GM12878 (cell line): ENCODE measurements around the gene CRYL1.
A peak's percentile ranks its signal among the peaks of the same experiment; 100 is the strongest.

Experiments used
- CHD1 ChIP-seq: IDR thresholded peaks from 2 replicates; pipeline ENCODE4 v1.6.1; 2012; ENCODE audit warnings: low read depth, low read length, improper control_type of control experiment
- FOXM1 ChIP-seq: IDR thresholded peaks from 2 replicates; pipeline ENCODE4 v1.6.1; 2012; ENCODE audit warnings: low read depth, mild to moderate bottlenecking, inconsistent platforms, low read length, moderate library complexity
- MTA2 ChIP-seq: fragments of 450-650 bp; IDR thresholded peaks from 2 replicates; pipeline ENCODE4 v1.6.1; 2016; ENCODE audit warnings: low read depth, mild to moderate bottlenecking, moderate library complexity
- POLR2A ChIP-seq: IDR thresholded peaks from 2 replicates; pipeline ENCODE4 v1.6.1; 2011; ENCODE audit warnings: low read depth, mild to moderate bottlenecking, low read length
- YY1 ChIP-seq: IDR thresholded peaks from 2 replicates; pipeline ENCODE4 v1.6.1; 2011; ENCODE audit warnings: low read depth, mild to moderate bottlenecking, low read length
- ZNF384 ChIP-seq: IDR thresholded peaks from 2 replicates; pipeline ENCODE4 v1.6.1; 2012; ENCODE audit warnings: low read depth, mild to moderate bottlenecking, low read length, improper control_type of control experiment, borderline replicate concordance
- TF ChIP-seq, protein P1 (sequence below): IDR thresholded peaks from 2 replicates; pipeline ENCODE4 v1.6.1; 2012; ENCODE audit warnings: mild to moderate bottlenecking, low read depth, low read length
- TF ChIP-seq, protein P2 (sequence below): IDR thresholded peaks from 2 replicates; pipeline ENCODE4 v1.6.1; 2012; ENCODE audit warnings: low read depth, low read length, improper control_type of control experiment
- TF ChIP-seq, protein P3 (sequence below), 3 experiments: IDR thresholded peaks in 2 of 3; conservative IDR thresholded peaks in 1 of 3; 2 replicates each; pipeline ENCODE4 v1.5.1; 2011; ENCODE audit warnings: low read depth in 3 of 3, low read length in 3 of 3, mild to moderate bottlenecking in 3 of 3, control low read depth in 2 of 3, moderate library complexity in 2 of 3, inconsistent platforms in 1 of 3, mixed read lengths in 1 of 3; ENCODE audit not compliant: control insufficient read depth in 2 of 3, insufficient read depth in 1 of 3; ENCODE audit errors: extremely low read depth in 1 of 3

DNA sequence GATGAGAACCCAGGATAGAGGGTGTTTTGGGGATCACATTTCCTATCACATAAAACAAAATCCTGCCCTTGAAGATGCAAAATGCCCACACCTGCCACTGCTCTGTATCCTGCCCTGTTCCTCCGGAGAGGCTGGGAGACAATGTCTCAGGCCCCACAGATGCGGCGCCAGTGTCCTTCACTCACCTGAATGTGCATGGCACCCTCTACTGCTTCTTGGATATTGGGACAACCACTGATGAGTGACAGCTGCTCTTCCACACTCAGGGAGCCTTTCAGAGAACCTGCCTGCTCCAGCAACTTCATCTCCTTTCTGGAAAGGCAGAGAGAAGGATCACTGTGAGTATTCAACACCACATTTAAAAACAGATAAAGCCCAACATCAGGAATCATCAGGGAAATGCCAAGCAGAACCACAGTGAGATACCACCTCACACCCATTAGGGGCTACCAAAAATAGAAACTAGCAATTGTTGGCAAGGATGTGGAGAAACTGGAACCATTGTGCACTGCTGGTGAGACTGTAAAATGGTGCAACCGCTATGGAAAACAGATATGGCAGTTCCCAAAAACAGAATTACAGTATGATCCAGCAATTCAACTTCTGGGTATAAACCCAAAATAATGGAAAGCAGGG, 36.4 kb downstream of the CRYL1 start:
- no peak for TF ChIP-seq MTA2
- no peak for TF ChIP-seq POLR2A
- TF ChIP-seq YY1: peak; percentile 42; the same call in 1 of the 2 replicates
- TF ChIP-seq, protein P1, sequence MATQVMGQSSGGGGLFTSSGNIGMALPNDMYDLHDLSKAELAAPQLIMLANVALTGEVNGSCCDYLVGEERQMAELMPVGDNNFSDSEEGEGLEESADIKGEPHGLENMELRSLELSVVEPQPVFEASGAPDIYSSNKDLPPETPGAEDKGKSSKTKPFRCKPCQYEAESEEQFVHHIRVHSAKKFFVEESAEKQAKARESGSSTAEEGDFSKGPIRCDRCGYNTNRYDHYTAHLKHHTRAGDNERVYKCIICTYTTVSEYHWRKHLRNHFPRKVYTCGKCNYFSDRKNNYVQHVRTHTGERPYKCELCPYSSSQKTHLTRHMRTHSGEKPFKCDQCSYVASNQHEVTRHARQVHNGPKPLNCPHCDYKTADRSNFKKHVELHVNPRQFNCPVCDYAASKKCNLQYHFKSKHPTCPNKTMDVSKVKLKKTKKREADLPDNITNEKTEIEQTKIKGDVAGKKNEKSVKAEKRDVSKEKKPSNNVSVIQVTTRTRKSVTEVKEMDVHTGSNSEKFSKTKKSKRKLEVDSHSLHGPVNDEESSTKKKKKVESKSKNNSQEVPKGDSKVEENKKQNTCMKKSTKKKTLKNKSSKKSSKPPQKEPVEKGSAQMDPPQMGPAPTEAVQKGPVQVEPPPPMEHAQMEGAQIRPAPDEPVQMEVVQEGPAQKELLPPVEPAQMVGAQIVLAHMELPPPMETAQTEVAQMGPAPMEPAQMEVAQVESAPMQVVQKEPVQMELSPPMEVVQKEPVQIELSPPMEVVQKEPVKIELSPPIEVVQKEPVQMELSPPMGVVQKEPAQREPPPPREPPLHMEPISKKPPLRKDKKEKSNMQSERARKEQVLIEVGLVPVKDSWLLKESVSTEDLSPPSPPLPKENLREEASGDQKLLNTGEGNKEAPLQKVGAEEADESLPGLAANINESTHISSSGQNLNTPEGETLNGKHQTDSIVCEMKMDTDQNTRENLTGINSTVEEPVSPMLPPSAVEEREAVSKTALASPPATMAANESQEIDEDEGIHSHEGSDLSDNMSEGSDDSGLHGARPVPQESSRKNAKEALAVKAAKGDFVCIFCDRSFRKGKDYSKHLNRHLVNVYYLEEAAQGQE: no peak
- TF ChIP-seq FOXM1: no peak
- TF ChIP-seq, protein P2, sequence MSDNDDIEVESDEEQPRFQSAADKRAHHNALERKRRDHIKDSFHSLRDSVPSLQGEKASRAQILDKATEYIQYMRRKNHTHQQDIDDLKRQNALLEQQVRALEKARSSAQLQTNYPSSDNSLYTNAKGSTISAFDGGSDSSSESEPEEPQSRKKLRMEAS: no peak
- TF ChIP-seq, protein P3, sequence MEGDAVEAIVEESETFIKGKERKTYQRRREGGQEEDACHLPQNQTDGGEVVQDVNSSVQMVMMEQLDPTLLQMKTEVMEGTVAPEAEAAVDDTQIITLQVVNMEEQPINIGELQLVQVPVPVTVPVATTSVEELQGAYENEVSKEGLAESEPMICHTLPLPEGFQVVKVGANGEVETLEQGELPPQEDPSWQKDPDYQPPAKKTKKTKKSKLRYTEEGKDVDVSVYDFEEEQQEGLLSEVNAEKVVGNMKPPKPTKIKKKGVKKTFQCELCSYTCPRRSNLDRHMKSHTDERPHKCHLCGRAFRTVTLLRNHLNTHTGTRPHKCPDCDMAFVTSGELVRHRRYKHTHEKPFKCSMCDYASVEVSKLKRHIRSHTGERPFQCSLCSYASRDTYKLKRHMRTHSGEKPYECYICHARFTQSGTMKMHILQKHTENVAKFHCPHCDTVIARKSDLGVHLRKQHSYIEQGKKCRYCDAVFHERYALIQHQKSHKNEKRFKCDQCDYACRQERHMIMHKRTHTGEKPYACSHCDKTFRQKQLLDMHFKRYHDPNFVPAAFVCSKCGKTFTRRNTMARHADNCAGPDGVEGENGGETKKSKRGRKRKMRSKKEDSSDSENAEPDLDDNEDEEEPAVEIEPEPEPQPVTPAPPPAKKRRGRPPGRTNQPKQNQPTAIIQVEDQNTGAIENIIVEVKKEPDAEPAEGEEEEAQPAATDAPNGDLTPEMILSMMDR (IDR thresholded peaks at IDR 0.05 in 2 of 3, conservative IDR thresholded peaks at IDR 0.05 in 1 of 3; ENCODE audit: control insufficient read depth in 2 of 3, extremely low read depth in 1 of 3, insufficient read depth in 1 of 3, low read depth in 3 of 3, low read length in 3 of 3): peak; percentile 57 to 63 (median 60)
- TF ChIP-seq ZNF384: no peak
- TF ChIP-seq CHD1: no peak
